HT1080 (cell line): ENCODE results near the gene PRKCA. TPM values are rescaled to one million over a fixed set of nuclear protein-coding genes. Genes with fewer than 3 reads are reported as not detected.
A peak's percentile ranks its signal among the peaks of the same experiment; 100 is the strongest.
"Not testable (repeated sequence)": the region's sequence is repeated elsewhere in the genome, so short reads cannot be mapped to it uniquely, and the experiment has no call there.

Experiments used
- DNase-seq: peaks from one replicate; pipeline ENCODE4 v3.0.0-alpha.2; 2015; ENCODE audit warnings: low read depth
- total RNA-seq: library from RNA; depleted of rRNA; stranded (reverse); fragments of >200 nt; shearing (Covaris generic); gene quantifications from 2 replicates; pipeline ENCODE4 v1.2.3, GENCODE V29; 2014

Gene PRKCA
- total RNA-seq, 1 experiment from 2014 or later = 24.1 TPM

DNA sequence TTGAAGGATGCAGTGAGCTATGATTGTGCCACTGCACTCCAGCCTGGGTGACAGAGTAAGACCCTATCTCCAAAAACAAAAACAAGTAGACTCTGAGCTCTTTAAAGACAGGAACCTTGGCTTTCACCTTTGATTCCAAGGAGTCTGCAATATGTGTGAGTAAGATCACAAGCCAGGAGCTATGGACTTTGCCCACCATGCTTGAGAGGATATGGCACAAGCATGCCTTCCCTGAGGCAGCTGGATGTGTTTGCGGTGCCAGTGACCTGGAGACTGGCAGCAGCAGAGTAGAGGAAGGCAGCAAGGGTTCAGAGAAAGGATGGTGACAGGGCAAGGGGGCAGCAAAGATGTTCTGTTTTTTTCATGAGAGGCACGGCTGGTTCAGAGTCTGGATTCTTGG lies 14.5 kb upstream of the PRKCA start:
- DNase-seq = no peak

DNA sequence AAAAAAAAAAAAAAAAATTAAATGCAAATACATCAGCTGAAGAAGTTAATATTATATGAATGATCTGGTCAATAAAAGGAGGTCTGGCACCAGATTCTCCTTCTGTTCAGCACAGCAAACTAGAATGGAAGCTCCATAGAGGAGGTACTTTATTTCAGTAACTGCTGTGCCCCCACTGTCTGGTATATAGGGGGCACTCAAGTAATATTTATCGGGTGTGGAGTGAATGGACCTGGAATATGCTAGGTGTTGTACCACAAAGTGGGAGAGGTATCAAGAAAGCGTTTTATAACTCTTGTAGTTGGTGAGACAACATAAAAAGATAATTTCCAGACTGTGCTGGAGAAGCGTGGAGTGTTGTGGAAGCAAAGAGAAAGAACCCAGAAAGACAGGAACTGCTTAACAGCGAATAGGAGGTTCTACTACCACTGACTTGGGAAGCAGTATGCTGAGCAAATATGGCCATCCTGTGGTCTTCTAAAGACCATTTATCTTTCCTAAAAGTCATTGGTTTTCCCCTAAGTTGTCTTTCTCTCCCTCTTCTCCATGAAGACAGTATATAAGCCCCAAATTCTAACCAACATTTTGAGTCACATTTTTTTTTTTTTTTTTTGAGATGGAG lies 12.2 kb upstream of the PRKCA start:
- no peak for DNase-seq

DNA sequence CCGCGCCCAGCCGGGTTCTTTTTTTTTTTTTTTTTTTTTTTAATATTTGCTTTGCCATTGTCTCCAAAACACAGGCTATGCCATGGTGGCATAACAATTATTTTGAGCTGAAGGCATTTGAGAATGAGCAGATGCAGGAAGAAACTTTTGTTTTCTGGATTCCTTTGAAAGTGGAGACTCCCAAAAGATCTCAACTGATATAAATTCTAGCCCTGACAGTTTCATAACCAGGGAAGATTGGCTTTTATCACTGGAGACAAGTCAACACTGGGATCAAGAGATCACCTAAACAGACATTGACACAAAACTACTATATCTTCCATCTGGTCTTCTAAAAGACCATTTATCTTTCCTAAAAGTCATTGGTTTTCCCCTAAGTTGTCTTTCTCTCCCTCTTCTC lies 10.1 kb upstream of the PRKCA start:
- DNase-seq = no peak

DNA sequence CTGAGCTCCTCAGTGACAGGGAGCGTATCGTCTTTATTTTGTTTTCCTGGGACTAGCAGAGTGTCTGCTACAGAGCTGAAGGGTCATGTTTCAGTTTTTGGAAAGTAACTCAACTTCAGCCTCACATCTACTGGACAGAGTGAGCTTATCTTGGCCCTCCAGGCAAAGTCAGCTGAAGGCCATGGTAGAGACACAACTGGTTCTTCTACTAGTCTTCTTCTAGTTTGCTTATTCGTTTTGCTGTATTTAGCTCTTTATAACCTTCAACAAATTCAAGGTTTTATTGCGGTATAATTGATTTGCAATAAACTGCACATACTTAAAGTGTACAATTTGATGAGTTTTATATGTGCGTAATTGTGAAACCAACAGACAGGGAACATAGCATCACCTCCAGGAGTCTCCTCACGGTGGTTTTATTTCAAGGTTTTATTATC lies 6.1 kb upstream of the PRKCA start:
- no peak for DNase-seq

DNA sequence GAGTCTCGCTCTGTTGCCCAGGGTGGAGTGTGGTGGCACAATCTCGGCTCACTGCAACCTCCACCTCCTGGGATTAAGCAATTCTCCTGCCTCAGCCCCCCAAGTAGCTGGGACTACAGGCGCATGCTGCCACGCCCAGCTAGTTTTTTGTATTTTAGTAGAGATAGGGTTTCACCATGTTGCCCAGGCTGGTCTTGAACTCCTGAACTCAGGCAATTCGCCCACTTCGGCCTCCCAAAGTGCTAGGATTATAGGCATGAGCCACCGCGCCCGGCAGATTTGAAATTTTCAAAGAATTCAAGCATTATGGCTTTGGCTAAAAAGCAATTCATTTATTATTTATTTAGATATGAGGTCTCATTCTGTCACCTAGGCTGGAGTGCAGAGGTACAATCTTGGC lies 5.0 kb upstream of the PRKCA start:
- DNase-seq = not testable (repeated sequence)

DNA sequence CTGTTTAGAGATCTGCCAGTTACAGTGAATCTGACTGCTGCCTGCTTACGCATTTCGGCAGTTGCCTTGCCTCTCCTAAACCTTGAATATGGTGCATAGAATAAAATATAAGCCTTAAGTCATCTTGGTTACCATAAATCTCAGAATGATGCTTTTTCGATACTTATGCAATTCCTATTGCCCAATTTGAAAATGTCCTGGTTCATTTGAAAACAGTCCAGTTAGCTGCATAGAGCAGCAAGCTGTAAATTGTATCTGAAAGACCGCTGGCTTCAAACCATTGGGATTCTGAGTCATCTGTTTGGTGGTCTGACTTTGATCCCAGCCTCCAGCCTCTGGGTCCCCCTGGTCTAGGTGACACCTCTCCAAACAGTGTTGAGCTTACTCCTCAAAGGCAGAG lies 2.7 kb upstream of the PRKCA start:
- DNase-seq = no peak

DNA sequence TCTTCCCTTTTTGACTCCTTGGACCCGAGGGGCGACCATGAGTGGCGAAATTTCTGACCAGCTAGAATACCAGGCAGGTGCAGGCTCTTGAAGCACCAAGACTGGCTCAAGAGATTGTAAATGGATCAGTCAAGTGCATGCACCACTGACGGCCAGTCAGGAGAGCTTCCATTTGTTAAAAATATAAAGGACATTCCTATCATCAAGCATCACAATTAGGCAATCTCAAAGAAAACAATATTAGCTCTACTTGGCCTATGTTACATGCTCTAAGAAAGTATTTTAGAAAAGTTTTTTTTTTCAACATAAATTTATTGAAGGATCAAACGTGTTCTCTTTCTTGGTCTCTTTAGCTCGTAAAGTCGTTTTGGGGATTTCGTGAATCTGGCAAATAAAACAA lies 1.5 kb upstream of the PRKCA start:
- DNase-seq = no peak

DNA sequence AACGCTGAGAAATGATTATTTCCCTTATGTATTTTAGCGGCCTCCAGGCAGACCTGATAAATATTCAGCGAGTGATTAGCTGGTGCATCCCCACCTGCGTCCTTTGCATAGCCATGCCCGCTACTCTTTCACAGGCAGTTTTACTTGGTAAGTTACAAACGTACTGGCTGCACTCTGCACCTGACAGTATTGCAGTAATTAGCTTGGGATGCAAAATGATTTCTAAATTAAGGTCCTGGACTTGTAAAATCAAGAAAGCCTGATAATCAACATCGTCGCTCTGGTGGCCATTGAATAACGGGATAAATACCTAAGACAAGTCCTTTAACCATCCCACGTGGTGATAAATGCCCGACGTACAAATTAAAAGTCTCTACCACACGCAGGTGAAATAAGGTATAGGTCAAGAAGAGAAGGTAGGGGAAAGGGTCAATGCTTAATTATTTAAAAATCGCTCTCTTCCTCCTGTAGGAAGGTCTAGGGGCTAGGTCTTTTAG lies 998 bp upstream of the PRKCA start:
- no peak for DNase-seq

DNA sequence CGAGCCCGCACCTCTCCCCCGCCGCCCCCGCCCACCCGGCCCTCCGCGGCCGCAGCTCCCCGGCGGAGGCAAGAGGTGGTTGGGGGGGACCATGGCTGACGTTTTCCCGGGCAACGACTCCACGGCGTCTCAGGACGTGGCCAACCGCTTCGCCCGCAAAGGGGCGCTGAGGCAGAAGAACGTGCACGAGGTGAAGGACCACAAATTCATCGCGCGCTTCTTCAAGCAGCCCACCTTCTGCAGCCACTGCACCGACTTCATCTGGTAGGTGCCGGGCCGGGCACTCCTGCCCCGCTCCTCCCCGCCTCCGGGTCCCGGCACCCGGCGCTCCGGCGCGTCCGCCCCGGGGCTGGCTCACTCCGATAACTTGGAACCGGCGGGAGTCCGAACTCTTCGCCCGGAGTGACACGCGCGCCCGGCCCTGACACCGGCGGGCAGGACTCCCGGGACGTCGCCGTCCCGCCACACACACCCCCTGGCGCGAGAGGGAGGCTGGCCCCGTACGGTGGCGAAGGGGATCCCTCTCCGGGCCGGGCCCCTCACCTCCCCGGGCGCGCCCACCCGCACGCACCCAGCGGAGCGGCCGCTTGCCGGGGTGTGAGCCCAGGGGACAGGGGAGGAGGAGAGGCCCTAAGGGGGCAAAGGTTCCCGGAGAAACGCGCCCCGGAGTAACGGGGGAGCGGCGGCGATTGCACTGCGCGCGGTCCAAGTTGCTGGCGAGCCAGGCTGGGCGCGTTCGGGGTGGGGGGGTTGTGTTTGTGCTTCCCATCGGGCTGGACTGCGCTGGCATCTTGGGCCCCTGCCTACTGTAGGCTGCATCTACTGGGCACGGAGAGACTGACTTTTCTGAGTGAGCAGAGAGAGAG lies 581 bp downstream of the PRKCA start:
- DNase-seq = peak; percentile 62

DNA sequence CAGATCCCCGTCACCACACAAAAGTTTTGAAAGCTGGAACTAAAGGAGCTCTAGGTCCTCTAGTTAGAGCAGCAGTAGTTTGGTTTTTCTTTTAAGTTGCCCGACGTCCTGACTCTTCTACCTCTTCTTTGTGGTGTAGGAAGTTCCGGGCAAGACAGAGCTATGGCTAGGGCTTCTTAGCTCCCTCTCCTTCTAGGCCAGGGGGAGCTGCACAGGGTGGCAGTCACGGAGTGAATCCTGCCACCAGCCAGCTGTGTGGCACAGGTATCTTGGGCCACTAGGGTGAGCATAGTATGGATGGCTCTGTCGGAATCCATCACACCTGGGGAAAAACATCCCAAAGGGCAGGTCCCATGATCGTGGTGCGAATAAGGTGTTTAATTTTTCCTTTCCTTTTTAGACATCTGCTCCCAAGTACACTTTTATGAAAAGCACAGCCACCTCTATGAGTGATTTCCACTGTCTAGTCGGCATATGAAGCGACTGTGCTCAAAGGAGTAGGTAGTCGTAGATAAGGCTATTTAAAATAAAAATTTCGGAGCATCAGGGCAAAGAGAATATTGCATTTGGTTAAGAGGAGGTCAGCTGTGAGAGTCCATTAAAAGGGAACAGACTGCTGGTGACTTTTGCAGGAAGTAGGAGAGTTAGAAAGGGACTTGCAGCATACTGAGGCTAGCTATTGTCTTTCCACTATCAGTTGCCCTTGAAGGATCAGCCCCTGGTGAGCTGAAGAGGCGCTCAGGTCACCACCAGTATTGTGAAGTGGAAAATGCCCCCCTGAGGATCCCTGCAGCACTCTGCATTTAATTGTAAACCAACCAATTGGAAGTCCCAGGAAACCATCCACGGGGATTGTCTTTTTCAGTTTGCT lies 2.1 kb downstream of the PRKCA start:
- DNase-seq = peak; percentile 67

DNA sequence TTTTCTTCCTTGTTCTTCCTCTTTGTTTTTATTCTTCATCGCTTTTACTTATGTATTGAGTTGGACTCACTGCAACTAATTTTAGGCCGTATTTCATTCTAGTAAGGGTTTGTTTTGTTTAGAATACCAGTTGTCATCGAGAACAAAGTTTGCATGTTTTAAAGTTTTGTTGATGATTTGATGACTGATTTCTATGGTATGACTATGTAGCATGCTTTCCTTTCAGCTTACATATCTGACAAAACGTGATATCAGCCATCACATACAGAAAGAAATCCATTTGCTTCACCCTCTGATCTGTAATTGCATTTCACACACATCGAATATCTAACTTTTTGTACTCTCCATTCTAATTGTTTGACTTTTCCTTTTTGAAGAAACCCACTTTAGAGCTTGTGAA lies 4.0 kb downstream of the PRKCA start:
- DNase-seq = no peak

DNA sequence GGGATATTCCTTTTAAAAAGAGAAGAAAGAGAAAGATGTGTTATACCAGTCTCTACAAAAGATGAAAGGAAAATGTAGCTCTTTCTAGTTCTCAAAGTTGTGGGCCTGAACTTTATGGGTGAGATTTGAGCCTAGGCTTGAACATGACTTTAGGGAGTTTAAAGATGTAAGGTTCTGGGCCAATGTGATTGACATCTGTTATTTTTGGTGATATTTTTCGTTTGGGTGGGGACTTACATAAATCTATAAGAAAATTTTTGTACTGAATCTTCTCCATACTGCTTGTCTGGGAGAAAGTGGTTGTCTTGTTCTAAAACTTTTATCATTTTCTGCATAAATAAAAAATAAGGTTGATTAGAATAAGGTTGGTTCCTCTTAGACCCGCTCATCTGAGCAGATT lies 4.8 kb downstream of the PRKCA start:
- DNase-seq = no peak

DNA sequence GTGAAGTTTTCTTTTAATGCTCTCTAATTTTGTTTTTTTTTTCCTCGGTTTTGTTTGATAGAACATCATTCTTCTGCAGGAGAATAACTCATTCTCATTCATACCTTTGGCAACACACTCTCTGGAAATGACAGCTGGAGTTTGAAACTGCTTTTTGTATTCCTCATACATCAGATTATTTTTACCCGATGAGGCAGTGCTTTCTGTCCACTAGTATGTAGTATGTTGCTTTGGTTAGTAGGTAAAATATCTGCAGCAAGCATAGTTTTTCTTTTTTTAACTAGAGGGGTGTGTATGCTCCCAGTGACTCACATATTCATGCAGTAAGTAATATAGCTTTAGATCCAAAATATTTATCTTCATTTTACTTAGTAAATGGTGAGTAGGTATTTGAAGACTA lies 6.4 kb downstream of the PRKCA start:
- no peak for DNase-seq

DNA sequence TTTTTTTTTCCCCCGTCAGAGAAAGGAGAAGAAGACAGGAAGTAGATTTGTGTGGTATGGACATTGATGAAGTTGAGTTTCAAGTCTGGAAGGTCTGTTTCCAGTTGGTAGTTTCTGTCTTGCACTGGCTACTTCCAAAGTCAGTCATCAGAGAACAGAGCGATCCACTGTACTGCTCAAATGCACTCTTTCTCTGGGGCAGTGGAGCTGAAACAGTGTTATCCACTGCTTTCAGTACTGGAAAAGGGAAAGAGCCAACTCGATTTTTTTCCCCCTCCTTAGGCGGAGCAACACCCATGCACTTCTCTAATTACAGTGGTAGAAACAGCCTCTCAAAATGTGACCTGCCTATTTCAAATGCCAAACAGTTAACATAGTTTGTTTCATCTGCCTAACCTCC lies 7.4 kb downstream of the PRKCA start:
- no peak for DNase-seq

DNA sequence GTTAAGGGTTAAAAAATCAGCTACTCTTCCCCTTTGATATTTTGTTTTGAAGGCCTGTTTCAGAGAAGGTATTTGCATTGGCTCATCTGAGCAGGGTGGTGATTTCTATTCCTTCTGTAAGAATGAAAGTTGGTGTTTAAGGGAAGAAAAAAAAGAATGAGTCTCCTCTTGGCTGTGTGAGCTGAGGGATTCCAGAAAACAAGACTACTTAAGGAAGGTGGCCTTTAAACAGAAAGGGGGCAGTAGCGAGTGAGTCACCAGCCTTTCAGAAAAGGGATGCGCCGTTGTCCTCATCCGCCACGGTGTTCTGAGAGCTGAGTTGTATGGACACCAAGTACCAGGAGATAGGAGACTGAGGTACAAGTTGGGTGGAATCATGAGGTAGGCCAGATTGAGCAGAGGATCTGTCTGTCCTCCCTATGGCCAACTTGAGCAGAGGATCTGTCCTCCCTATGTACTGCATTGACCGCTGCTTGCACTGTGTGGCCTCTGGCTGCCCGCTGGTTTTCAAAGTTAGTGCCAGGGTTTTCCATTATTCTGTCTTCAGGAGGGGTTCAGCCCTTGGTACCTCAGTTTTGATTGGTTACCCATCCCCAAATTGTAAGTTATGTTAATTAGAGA lies 8.2 kb downstream of the PRKCA start:
- no peak for DNase-seq

DNA sequence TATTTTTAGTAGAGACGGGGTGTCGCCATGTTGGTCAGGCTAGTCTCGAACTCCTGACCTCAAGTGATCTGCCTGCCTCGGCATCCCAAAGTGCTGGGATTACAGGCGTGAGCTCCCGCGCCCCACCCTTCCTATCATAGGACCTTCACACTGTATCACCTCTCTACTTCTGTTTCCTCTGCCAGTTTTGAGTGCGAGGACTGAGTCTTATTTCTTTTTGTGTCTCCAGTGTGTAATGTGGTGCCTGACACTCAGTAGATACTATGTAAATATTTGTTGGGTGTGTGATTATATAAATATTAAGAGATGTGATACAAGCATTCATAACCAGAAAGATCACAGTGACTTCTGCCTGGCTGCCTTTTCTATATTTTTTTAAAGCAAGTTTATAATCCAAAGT lies 10.5 kb downstream of the PRKCA start:
- DNase-seq = no peak

DNA sequence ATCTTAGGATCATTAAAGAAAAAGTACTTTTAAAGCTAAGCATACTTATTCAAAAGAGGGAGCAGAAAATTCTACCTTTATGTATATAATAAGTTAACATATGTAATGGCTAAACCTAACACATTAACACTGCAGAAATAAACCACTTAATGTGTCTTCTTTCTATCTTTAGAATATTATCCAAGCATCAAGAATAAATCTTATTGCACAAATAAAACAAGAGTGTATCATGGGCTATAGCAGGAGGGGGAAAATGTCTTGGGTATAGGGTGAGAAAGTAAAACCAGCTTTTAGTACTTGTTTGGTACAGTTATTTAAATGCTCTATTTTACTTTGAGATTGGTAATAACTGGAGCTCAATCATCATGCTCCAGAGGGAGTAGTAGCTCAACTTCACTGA lies 10.9 kb downstream of the PRKCA start:
- no peak for DNase-seq

DNA sequence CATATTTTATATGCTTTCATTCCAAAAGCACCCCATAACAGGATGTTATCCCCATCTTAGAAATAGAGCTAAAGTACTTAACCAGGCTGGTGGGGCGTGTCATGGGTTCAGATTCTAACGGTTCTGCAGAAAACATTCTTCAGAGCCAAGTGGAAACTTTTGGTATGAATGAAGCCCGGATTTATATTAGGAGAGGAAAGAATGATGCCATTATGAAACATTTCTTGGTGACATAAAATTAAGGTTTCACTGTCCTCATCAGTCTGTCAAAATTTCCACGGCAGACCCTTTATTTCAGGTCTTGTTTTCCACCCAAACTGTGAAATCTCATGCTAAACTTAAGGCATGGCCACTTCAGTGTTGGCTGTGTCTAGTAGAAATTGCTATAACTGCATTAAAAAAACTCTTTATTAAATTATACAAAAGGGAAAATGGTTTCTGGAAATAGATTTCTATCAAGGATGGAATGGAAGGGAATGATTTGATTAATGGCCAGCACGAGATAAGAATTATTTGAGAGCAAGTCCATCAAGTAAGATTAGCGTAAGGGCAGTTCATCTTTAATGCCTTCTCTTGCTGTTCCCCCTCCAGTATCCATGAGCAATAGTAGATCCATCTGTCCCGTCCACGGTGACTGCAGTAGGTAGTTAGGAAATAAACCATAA lies 11.7 kb downstream of the PRKCA start:
- DNase-seq = no peak

DNA sequence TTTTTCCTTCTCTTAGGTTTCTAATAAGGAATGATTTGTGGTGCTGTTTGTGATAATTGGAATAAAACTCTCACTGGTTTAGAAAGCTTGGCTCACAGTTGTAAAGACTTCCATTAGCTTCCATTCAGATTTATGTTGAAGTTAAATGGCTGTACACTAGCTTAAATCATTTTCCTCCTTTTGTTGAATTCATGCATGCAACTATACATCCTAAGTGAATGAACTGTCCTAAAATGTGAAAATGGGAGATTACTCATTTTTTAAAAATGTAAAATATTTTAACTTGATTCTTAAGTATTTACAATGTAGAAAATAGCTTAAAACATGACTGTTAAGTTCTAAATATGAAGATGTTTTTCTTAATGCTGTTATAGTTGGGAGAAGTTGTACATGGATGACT lies 15.2 kb downstream of the PRKCA start:
- DNase-seq = no peak

DNA sequence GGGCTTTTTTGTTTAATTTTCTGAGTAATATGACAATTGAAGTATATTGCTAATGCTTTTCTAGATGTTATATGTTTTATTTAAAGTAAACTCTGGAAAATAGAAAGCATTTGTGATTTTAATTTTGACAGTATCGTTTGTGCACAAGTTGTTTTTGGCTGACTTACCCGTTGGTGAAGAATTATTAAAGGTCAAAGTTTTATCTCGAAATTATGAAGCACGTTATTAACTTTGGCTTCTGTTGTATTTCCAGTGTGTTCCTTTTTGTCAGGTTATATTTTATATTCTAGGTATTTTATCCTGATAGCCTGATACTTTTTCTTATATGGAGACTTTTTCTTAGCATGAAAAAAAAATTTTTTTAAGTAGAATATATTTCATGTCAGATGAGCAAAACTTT lies 16.8 kb downstream of the PRKCA start:
- no peak for DNase-seq

DNA sequence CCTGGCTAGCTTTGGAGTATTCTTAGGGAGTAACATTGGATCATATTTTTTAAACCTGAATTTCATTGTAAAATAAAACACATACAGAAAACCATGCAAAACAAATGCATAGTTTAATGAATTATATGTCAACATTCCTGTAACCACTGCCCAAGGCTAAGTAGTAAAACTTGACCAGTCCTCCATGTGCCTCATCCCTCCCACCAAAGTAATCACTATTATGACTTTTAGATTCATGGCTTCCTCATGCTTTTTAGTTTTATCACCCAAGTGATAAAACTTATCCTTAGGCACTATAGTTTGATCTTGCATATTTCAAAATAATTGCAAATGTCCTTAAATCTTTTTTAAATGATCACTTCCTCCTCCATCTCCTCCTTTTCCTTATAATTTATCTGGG lies 20.4 kb downstream of the PRKCA start:
- DNase-seq = no peak
